HUES6 (cell line): ENCODE results near the gene DHRS13.
"Not testable (repeated sequence)": the region's sequence is repeated elsewhere in the genome, so short reads cannot be mapped to it uniquely, and the experiment has no call there.

ENCODE experiments used
- H3K27ac ChIP-seq: 2 replicates; pipeline ENCODE4 v1.7.0; 2013; ENCODE audit warnings: low read depth, mild to moderate bottlenecking, low read length, inconsistent platforms
- H3K27me3 ChIP-seq: 2 replicates; pipeline ENCODE4 v1.6.1; 2013; ENCODE audit warnings: low read length; ENCODE audit not compliant: control insufficient read depth, insufficient read depth
- H3K36me3 ChIP-seq: 2 replicates; pipeline ENCODE4 v1.6.1; 2013; ENCODE audit warnings: low read length; ENCODE audit not compliant: control insufficient read depth, insufficient read depth
- H3K4me1 ChIP-seq: 2 replicates; pipeline ENCODE4 v1.6.1; 2013; ENCODE audit warnings: low read length; ENCODE audit not compliant: control insufficient read depth, insufficient read depth
- H3K4me3 ChIP-seq: 2 replicates; pipeline ENCODE4 v1.5.1; 2013; ENCODE audit warnings: low read depth, low read length
- H3K9ac ChIP-seq: one replicate; pipeline ENCODE4 v1.6.1; 2013; ENCODE audit warnings: mild to moderate bottlenecking, low read length
- H3K9me3 ChIP-seq: 2 replicates; pipeline ENCODE4 v1.6.1; 2013; ENCODE audit warnings: low read depth, low read length; ENCODE audit not compliant: control insufficient read depth, insufficient read depth

DHRS13 gene

DNA sequence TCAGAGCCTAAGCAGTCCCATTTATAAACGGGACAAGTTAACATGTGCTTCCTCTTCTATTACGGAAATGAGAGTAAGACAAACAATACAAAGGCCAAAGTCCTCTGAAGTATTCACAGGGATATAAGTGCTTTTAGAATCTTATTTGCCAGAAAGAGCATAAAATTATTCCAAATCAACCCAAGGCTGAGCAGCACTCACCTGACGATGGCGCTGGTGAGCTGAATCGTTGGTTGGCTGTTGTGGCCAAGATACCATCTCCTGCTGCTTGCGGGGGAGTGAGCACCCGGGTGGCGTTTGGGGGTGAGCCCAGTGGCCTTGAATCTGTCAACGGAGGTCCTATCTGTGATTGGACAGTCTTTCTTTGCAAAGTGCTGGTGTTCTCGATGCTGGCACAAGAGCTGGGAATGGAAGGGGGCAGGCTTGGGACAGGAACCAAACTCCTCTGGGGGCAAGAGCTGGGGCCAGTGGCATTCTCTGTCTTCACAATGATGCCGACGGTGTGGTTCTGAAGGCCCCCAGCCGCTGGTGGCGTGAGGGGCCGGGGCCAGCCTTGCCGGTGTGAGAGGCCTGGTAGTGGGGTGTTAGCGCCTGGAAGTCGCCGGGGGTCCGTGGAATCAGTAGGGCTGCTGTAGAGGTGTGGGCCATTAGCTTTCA lies 9.5 kb upstream of the DHRS13 start:
- H3K36me3 ChIP-seq: peaks cover 96% of the 10 kb centered on the region
- H3K4me3 ChIP-seq: no peak overlapping the region
- no peak overlapping the region for H3K27ac ChIP-seq
- peaks cover 20% of the 10 kb centered on the region; the same call in 1 of the 2 replicates for H3K4me1 ChIP-seq
- H3K9ac ChIP-seq: no peak overlapping the region
- no peaks in the 10 kb centered on the region for H3K27me3 ChIP-seq
- H3K9me3 ChIP-seq: no peaks in the 10 kb centered on the region

DNA sequence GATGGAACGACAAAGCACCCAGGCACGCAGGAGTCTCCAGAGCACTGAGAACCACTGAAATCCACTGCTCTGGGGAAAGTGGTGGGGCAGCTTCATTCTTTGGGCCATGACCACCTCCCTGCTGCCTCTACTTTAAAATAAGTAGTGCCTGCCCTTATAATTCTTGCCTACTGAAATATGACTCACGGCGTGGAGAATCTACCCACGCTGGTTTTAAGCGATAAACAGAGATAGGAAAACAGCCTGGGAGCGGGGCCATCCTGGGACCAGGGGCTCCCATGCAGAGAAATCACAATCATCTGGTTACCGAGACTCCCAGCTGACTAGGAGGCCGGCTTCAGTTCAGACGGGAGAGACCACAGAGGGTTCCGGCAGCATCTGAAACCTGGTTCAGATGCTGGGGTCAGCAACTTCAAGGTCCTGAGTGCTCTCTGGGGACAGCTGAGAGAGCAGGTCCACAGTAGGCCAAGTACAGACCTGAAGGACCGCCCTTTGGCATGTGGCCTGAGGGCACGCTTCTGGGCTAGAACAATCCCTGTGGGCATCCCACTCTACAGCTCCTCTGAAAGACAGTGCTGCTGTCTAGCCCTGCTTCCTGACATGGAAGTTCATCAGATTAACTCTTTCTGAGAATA lies 8.6 kb upstream of the DHRS13 start:
- H3K36me3 ChIP-seq: peaks cover 96% of the 10 kb centered on the region

DNA sequence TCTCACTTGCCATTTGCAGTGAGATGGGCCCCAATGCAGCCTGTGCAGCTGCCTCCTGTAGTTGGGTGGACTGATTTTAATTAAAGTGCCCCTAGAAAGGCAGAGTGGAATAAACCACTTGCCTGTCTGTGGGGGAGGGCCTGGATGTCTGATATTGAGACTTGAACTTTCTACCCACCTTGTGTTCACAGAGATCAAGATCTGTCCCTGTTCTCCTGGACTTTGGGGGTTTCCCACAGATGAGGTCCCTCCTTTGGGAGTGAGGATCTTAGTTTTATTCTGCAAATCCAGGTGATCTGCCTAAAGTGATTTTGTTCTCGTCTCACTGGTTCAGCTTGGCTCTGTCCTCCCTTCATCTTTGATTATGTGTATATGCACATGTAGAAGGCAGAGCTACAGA lies 7.7 kb upstream of the DHRS13 start:
- Histone ChIP-seq H3K4me1 (peaks cover 20% of the 10 kb centered on the region; the same call in 1 of the 2 replicates), H3K4me3 (no peak overlapping the region), H3K9ac (no peak overlapping the region), H3K9me3 (no peaks in the 10 kb centered on the region), H3K27me3 (no peaks in the 10 kb centered on the region), H3K27ac (no peak overlapping the region), H3K36me3 (peaks cover 92% of the 10 kb centered on the region)

More for the DNA sequence above, 8.6 kb upstream of the DHRS13 start:
- H3K9ac ChIP-seq: no peak overlapping the region
- H3K9me3 ChIP-seq: no peaks in the 10 kb centered on the region
- no peak overlapping the region for H3K27ac ChIP-seq
- no peaks in the 10 kb centered on the region for H3K27me3 ChIP-seq
- peaks cover 20% of the 10 kb centered on the region; the same call in 1 of the 2 replicates for H3K4me1 ChIP-seq
- H3K4me3 ChIP-seq: no peak overlapping the region

- H3K27ac ChIP-seq: no peak overlapping the region
- no peak overlapping the region for H3K4me3 ChIP-seq
- no peak overlapping the region for H3K9ac ChIP-seq
- H3K36me3 ChIP-seq: peaks cover 76% of the 10 kb centered on the region
- no peaks in the 10 kb centered on the region for H3K27me3 ChIP-seq
- H3K9me3 ChIP-seq: no peaks in the 10 kb centered on the region
- H3K4me1 ChIP-seq: peaks cover 20% of the 10 kb centered on the region; the same call in 1 of the 2 replicates
These were observed 5.8 kb upstream of the DHRS13 start for GRCh38 chr17:28908640-28909167.

DNA sequence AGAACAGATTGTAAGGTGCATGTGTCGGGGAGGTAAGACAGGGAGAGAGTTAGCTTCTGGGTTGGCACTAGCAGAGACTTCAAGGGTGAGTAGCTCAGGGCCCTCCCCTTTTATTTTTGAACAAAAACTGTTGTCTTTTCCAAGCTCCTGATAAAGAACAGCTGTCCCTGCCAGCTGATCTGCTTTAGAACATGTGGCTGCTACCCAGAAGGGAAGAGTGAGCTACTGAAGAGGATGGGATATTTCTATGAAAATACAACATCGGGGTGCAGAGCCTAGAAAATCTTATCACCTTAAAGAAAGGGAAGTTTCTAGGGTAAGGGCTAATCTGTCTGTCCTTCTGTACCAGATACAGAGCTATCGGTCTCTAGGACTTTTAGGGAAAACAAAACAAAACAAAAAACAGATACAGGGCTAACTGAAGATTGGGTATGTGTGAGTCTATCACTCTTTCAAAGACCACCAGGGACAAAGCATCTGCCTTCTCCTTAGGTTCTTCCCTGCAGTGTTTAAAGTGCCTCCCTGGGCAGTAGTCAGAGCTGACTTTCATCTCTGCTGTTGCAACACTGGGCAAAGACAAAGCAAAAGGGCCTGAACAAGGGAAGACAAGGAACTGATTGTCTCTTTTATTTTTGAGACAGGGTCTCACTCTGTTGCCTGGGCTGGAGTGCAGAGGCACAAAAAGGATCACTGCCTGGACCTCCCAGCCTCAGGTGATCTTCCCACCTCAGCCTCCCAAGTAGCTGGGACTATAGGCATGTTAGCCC lies 5.0 kb upstream of the DHRS13 start:
- H3K27ac ChIP-seq: no peak overlapping the region
- H3K36me3 ChIP-seq: peaks cover 68% of the 10 kb centered on the region
- H3K4me3 ChIP-seq: no peak overlapping the region
- H3K9ac ChIP-seq: no peak overlapping the region
- H3K9me3 ChIP-seq: no peaks in the 10 kb centered on the region
- H3K4me1 ChIP-seq: peaks cover 23% of the 10 kb centered on the region
- no peaks in the 10 kb centered on the region for H3K27me3 ChIP-seq

DNA sequence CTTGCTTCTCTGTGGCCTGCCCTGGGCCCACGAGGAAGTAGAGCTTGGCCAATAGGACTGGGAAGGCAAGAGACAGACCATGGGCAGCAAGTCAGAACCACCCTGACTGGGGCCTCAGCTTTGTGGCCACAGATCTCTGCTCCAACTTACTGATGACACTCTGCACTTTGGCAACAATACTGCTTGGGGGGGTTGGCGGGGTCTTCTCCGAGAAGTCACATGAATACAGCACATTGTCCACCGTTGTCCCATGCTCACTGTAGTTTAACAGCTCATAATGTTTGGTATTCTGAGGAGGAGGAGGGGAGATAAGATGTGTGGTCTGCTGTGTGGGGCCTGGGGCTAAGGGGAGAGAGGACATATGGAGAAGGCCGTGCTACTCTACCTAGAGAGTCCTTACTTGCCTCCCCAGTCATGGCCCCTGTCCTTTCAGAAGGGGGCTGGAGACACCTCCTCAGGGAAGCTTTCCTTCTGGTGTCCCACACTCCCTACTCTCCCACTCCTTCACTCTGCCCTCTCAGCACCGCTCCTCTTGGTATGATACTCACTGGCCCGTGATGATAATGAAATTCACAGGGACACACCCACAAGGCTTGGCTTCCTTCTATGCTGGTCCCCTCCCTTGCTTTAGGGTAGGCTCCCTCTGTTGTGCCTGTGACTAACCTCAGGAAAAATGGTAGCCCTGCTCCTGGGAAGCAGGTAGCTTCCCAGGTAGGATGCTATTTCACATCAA lies 4.0 kb upstream of the DHRS13 start:
- no peak overlapping the region for H3K27ac ChIP-seq
- H3K9ac ChIP-seq: no peak overlapping the region
- H3K4me3 ChIP-seq: no peak overlapping the region
- peaks cover 23% of the 10 kb centered on the region for H3K4me1 ChIP-seq
- no peaks in the 10 kb centered on the region for H3K9me3 ChIP-seq
- no peaks in the 10 kb centered on the region for H3K27me3 ChIP-seq
- H3K36me3 ChIP-seq: peaks cover 57% of the 10 kb centered on the region

DNA sequence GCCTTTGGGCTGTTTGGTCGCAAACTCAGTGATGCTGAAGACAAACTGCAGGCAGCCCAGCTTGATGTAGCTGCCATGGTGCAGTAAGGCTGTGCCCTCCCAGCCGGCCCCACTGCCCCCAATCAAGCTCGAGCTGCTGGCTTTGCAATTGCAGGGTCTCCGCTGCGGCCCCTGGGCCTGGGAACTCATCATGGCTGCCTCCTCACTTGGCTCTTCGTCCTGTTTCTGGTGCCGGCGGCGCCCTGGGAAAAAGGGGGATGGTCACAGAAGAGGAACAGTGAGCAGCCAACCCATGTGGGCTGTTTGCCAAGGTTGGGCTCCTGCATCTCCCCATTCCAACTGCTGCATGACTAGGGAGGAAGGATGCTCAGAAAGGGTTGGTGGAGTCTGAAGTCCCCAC lies 3.4 kb upstream of the DHRS13 start:
- Histone ChIP-seq H3K4me1 (peaks cover 23% of the 10 kb centered on the region), H3K4me3 (no peak overlapping the region), H3K27me3 (no peaks in the 10 kb centered on the region), H3K9ac (no peak overlapping the region), H3K36me3 (peaks cover 51% of the 10 kb centered on the region), H3K9me3 (no peaks in the 10 kb centered on the region), H3K27ac (no peak overlapping the region)

DNA sequence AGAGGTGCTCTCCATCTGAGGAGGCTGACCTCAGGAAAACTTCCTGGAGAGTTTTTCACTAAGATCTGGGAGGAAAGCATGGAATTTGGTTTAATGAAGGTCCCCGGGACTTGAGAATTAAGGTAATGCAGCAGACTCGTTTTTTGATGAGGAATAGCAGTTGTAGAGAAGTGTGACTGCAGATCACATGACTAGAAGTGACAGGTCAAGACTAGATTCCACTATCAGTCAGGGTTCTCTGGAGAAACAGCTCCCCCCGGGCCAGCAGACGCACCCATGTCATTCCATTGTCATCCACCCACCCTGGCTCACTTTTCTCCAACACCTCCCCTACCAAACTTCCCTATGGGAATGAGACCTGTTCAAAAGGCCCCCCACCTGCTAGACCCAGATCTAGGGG lies 1.9 kb upstream of the DHRS13 start:
- H3K4me1 ChIP-seq: peaks cover 14% of the 10 kb centered on the region
- H3K4me3 ChIP-seq: no peak overlapping the region
- H3K9me3 ChIP-seq: no peaks in the 10 kb centered on the region
- no peaks in the 10 kb centered on the region for H3K27me3 ChIP-seq
- H3K27ac ChIP-seq: no peak overlapping the region
- H3K9ac ChIP-seq: no peak overlapping the region
- H3K36me3 ChIP-seq: peaks cover 43% of the 10 kb centered on the region

DNA sequence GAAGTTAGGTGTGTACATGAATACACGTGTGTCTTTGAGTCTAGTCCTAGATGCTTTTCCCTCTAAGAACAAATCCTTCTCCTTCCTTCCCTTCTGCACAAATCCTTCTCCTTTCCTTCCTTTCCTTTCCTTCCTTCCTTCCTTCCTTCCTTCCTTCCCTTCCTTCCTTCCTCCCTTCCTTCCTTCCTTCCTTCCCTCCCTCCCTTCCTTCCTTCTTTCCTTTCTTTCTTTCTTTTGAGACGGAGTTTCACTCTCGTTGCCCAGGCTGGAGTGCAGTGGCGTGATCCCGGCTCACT lies 615 bp upstream of the DHRS13 start:
- not testable (repeated sequence) for H3K4me3 ChIP-seq, H3K9me3 ChIP-seq, H3K4me1 ChIP-seq, H3K9ac ChIP-seq, H3K27me3 ChIP-seq, H3K27ac ChIP-seq
- peaks cover 32% of the 10 kb centered on the region for H3K36me3 ChIP-seq

DNA sequence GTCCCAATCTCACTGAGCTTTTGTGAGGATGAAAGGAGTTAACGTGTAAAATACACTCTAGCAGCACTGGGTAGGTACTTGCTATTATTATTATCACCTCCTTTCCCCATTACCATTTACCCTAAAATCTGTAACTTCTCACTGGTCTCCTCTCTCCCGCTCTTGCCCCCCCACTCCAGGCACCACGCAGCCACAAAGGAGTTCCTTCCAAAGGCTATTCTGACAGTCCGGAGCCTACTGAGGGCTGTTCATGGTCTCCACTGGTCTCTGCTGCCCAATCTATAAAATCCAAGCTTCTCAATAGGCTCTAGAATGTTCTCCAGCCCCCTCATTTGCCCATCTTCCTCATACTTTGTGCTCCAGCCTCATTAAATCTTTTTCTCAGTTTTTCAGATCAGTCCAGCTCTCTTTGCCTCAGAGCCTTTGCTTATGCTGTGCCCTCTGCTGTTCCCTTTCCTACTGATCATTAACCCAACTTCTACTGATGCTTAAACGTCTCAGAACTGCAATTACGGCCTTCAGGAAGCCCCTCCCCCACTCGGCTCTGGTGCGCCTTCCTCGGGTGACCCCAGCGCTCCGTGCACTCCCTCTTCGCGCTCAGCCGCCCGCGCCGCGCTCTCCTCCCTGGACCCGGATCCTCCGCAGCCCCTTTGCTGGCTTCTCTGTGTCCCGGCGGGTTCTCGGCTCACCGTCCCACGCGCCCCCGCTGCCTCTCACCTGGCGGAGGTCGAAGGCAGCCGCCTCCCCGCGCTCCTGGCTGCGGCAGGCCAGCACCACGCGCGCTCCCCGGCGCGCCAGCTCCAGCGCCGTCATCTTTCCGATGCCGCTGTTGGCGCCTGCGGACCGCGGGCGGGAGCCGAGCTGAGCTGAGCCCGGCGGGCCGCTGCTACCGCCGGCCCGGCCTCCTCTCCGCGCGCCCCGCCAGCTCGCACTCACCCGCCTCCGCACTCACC lies 737 bp downstream of the DHRS13 start:
- no peaks in the 10 kb centered on the region for H3K9me3 ChIP-seq
- no peaks in the 10 kb centered on the region for H3K27me3 ChIP-seq
- H3K9ac ChIP-seq: peak overlapping the region; percentile 86
- peak overlapping the region; percentile 64; the same call in 1 of the 2 replicates for H3K27ac ChIP-seq
- peaks cover 10% of the 10 kb centered on the region; the same call in 1 of the 2 replicates for H3K4me1 ChIP-seq
- H3K36me3 ChIP-seq: peaks cover 19% of the 10 kb centered on the region
- peak overlapping the region; percentile 87 for H3K4me3 ChIP-seq
